Measurements from ENCODE around the gene TMEM25.
"Not testable (repeated sequence)": the region's sequence is repeated elsewhere in the genome, so short reads cannot be mapped to it uniquely, and the experiment has no call there.

TMEM25 gene

DNA sequence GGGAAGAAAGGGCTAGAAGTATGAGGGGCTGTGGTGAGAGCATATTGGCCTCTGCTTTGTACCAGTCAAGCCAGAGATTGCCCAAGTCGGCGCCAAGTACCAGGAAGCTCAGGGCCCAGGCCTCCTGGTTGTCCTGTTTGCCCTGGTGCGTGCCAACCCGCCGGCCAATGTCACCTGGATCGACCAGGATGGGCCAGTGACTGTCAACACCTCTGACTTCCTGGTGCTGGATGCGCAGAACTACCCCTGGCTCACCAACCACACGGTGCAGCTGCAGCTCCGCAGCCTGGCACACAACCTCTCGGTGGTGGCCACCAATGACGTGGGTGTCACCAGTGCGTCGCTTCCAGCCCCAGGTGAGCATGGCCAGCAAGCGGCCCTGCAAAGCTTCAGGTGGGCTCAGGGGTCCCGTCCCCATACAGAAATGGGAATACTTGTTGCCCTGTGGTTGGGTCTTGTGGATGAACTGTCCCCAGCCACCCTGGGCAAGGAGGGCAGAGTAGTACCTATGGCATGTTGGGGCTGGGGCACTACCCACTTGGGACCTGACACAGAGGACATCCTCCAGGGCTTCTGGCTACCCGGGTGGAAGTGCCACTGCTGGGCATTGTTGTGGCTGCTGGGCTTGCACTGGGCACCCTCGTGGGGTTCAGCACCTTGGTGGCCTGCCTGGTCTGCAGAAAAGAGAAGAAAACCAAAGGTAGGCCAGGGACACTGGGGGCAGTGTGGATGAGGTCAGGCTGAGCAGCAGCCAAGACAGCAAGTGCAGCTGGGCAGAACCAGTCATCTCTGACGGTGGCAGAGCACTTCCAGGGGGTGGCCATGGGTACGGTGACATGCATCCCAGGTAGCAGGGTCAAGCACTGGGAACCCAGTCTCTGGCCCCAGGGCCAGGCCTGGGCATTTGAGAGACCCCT, 2.1 kb downstream of the TMEM25 start:
- no peak for DNase-seq (ENCODE audit: low read depth)

GRCh38 chr11:118533769-118534729, 3.1 kb downstream of the TMEM25 start:
- no peak for DNase-seq (ENCODE audit: low read depth)

GRCh38 chr11:118535261-118535660, 4.3 kb downstream of the TMEM25 start:
- no peak for DNase-seq (ENCODE audit: low read depth)

- DNase-seq (ENCODE audit: low read depth) = no peak
These were observed 5.7 kb downstream of the TMEM25 start for GRCh38 chr11:118536726-118537125.

DNA sequence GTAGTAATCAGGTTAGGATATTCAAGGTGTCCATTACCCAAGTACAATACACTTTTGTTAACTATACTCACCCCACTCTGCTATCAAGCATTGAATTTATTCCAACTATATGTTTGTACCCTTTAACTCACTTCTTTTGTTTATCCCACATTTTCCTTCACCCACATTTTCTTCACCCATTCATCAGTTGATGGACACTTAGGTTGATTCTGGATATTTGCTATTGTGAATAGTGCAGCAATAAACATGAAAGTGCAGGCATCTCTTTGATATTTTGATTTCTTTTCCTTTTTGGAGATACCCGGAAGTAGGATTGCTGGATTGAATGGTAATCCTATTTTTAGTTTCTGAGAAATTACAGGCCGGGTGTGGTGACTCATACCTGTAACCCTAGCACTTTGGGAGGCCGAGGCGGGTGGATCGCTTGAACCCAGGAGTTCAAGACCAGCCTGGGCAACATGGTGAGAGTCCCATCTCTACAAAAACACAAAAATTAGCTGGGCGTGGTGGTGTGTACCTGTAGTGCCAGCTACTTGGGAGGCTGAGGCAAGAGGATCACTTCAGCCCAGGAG, 6.5 kb downstream of the TMEM25 start:
- no peak for DNase-seq (ENCODE audit: low read depth)

- DNase-seq (ENCODE audit: low read depth) = no peak
These were observed 13.1 kb downstream of the TMEM25 start for GRCh38 chr11:118544010-118544646.

- no peak for DNase-seq (ENCODE audit: low read depth)
These were observed 13.6 kb downstream of the TMEM25 start for GRCh38 chr11:118544647-118545010.

GRCh38 chr11:118545533-118545932, 14.5 kb downstream of the TMEM25 start:
- DNase-seq (ENCODE audit: low read depth) = no peak

- DNase-seq (ENCODE audit: low read depth) = no peak
These were observed 16.1 kb downstream of the TMEM25 start for GRCh38 chr11:118547132-118547531.

- DNase-seq (ENCODE audit: low read depth) = no peak
These were observed 21.3 kb downstream of the TMEM25 start for GRCh38 chr11:118552341-118552740.

- no peak for DNase-seq (ENCODE audit: low read depth)
These were observed 29.8 kb downstream of the TMEM25 start for GRCh38 chr11:118560806-118561205.

GRCh38 chr11:118565051-118565450, 34.1 kb downstream of the TMEM25 start:
- DNase-seq (ENCODE audit: low read depth) = no peak

GRCh38 chr11:118569670-118570069, 38.7 kb downstream of the TMEM25 start:
- no peak for DNase-seq (ENCODE audit: low read depth)

GRCh38 chr11:118570787-118571186, 39.8 kb downstream of the TMEM25 start:
- no peak for DNase-seq (ENCODE audit: low read depth)

DNA sequence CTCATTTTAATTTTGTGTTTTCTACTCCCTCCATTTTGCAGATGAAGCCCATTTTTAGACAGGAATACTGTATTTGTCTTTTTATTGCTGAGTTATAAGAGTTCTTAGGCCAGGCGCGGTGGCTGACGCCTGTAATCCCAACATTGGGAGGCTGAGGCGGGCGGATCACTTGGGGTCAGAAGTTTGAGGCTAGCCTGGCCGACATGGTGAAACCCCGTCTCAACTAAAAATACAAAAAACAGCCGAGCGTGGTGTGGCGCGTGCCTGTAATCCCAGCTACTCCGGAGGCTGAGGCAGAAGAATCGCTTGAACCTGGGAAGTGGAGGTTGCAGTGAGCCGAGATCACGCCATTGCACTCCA, 40.7 kb downstream of the TMEM25 start:
- not testable (repeated sequence) for DNase-seq (ENCODE audit: low read depth)

DNA sequence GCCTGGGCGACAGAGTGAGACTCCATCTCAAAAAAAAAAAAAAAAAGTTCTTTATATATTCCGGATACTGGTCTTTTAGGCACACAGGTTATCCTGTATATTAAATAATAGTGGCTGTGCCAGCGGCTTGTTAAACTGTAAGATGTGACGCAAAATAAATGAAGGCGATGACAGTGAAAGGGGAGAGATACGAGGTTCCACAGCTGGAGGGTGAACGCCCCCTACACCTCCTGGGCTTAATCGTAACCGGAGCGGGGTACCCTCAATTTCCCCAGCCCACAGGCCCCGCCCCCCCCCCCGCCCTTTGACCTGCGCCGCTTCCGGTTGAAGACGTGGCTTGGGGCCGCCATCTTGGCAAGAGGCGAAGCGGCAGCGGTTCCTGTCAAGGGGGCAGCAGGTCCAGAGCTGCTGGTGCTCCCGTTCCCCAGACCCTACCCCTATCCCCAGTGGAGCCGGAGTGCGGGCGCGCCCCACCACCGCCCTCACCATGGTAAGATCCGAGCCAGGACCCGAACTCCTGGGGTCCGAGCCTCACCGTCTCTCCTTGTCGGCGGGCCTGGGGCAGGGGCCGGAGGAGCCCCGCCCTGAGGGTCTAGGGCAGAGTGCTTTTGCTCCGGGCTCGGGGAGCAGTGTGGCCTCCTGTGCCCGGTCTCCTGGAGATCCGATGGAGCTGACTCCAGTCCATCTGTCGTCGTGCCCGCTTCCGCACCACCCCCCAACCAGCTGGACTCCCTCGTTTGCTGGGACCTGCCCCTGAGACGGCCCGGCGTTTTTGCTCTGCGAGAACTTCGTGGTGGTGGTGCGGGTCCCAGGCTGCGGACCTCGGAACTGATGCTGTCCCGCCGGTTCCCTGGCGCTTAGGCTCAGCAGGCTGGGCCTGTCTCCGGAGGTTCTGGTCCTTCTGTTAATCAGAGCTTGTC, 41.3 kb downstream of the TMEM25 start, which contains the start of gene ARCN1:
TSS of gene ARCN1 (plus strand) at position 349 of the 920 bp plus-strand sequence. CDS start at position 488, 139 bp downstream.
- DNase-seq (ENCODE audit: low read depth) = peak; percentile 68

DNA sequence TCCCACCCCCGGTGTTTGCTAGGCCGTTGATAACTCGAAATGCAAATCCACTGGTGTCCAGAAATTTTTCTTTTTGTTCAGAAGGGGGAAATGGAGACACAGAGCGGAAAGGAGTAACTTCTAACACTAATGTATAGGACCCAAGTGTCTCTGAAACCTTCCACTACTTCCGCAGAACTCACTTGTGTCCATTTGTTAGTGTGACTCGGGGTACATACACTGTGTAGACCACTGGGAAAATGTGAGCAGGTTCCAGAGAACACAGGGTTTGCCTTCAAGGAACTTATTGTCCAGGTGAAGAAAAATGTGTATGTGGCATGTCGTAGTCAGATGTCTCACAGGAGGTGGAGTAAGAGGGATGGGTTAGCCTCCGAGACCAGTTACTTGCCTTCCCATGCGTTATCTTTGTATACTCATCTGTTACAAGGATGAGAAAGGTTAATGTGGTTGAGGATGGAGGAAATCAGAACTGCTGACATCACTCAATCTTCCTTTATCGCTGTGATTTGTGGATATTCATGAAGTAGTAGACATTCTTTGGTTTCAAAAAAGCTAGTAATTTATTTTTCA, 42.1 kb downstream of the TMEM25 start:
- DNase-seq (ENCODE audit: low read depth) = no peak

DNA sequence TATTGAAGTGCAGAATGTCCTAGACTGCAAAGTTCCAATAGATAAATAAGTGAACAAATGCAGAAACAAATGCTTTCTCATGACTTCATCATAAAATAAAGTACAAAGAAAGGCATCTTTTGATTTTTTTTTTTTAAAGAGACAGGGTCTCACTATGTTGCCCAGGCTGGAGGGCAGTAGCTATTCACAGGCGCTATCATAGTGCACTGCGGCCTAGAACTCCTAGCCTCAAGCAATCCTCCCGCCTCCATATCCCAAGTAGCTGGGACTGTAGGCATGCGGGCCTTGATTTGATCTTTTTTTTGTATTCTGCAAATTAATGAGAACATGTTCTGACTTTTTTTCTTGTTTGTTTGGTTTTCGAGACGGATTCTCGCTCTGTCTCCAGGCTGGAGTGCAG, 43.6 kb downstream of the TMEM25 start:
- no peak for DNase-seq (ENCODE audit: low read depth)

DNA sequence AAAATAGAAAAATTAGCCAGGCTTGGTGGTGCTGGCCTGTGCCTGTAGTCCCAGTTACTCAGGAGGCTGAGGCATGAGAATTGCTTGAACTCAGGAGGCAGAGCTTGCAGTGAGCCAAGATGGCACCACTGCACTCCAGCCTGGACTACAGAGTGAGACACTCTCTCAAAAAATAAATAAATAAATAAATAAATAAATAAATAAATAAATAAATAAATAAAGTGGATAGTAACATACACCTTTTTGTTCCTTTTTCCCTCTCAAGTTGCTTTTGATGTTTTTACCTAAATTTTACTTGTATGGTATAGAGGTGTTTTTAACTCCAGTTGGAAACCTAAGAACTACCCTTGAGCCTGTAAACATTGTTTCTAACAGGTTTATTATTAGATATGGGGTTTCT, 47.0 kb downstream of the TMEM25 start:
- DNase-seq (ENCODE audit: low read depth) = not testable (repeated sequence)

DNA sequence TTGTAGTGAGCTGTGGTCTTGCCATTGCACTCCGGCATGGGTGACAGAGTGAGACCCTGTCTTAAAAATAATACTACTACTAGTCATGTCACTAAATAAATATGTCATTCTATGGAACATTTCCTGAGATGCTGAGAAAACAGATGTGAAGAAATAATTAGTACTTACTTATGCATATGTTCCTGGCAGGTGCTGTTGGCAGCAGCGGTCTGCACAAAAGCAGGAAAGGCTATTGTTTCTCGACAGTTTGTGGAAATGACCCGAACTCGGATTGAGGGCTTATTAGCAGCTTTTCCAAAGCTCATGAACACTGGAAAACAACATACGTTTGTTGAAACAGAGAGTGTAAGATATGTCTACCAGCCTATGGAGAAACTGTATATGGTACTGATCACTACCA, 50.1 kb downstream of the TMEM25 start:
- no peak for DNase-seq (ENCODE audit: low read depth)
